Heart left ventricle (tissue), 13 donors: Measurements from ENCODE around the gene RDX.

Experiments used
- POLR2A ChIP-seq, 2 donors: fragments of 450-650 bp; IDR thresholded peaks; one replicate each; pipeline ENCODE4 v1.6.1; 2017; ENCODE audit warnings: antibody characterized with exemption in 2 of 2, mild to moderate bottlenecking in 2 of 2, moderate library complexity in 2 of 2
- TF ChIP-seq, protein P1 (sequence below), 12 donors: fragments of 200-600 bp; sonication (generic) in 4 of 12; IDR thresholded peaks; one replicate each; pipeline versions ENCODE4 v1.5.0 to v1.8.0; 2018 to 2022; ENCODE audit warnings: antibody characterized with exemption in 12 of 12, mild to moderate bottlenecking in 5 of 12
- donor health status: ischemic (EF 13 %, LVEDD 7.1; RV severe dilation, severe dysfunction).
- donor health status: DM: no; HTN: yes; CAD: no.
- donor health status: DM: no; HTN: no; CAD: no.
- donor health status: ischemic (EF 25% LVEDD 6.9; RV normal size, moderate dysfunction).
- donor health status: ischemic (EF 25% LVEDD 5.7; RV mildly dilated, moderate dysfunction).
- donor health status: ischemic (EF 35%, LVEDD 5.7; RV mildly dilated, moderate dysfunction).
- donor health status: nonischemic (EF 11% LVEDD 7.7; RV severe dilation, severe dysfunction).
- donor health status: DM: yes; HTN: yes; CAD: no.
- donor health status: PGD.
- donor health status: ischemic (EF 29% LVEDD 5.4; RV normal size, mild dysfunction).
- donor health status: nonischemic (EF 23%, LVEDD 6.1; RV moderate dilation, normal function).

DNA sequence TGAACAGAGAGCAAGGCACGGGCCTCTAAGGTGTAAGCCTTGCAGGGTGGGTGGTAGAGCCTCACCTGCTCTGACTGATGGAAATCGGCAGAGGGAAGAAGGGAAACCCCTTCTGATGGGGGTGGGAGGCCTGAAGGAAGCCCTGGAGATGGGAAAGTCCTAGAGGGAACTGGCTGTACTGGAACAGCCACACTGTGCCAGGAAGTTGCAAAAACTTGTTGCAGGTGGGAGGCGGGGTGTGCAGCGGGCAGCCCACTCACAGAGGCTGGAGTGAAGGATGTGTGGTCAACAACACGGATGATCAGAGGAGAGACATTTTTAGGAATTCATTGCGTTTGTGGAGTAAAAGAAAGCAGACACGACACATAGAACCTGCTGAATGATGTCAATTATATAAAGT lies 112.0 kb downstream of the RDX start:
- TF ChIP-seq, protein P1, sequence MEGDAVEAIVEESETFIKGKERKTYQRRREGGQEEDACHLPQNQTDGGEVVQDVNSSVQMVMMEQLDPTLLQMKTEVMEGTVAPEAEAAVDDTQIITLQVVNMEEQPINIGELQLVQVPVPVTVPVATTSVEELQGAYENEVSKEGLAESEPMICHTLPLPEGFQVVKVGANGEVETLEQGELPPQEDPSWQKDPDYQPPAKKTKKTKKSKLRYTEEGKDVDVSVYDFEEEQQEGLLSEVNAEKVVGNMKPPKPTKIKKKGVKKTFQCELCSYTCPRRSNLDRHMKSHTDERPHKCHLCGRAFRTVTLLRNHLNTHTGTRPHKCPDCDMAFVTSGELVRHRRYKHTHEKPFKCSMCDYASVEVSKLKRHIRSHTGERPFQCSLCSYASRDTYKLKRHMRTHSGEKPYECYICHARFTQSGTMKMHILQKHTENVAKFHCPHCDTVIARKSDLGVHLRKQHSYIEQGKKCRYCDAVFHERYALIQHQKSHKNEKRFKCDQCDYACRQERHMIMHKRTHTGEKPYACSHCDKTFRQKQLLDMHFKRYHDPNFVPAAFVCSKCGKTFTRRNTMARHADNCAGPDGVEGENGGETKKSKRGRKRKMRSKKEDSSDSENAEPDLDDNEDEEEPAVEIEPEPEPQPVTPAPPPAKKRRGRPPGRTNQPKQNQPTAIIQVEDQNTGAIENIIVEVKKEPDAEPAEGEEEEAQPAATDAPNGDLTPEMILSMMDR (IDR thresholded peaks at IDR 0.05): no peak
- TF ChIP-seq POLR2A (IDR thresholded peaks at IDR 0.05): no peak
